PC-3 (cell line): ENCODE results near the gene UBE2QL1.

ENCODE experiments used
- EZH2 ChIP-seq: fragments of 300-600 bp; sonication (generic); IDR thresholded peaks from one replicate; pipeline ENCODE4 v1.6.1; 2017; ENCODE audit warnings: antibody characterized with exemption, mild to moderate bottlenecking, low read length; ENCODE audit not compliant: unreplicated experiment
- EZH2phosphoT487 ChIP-seq: fragments of 300-600 bp; sonication (generic); IDR thresholded peaks from 2 replicates; pipeline ENCODE4 v1.6.1; 2018; ENCODE audit warnings: mild to moderate bottlenecking, antibody characterized with exemption, low read length, borderline replicate concordance
- TF ChIP-seq, protein P1 (sequence below): fragments of 300-600 bp; sonication (generic); conservative IDR thresholded peaks from 2 replicates; pipeline ENCODE4 v1.5.1; 2017; ENCODE audit warnings: antibody characterized with exemption, low read depth, mild to moderate bottlenecking, low read length

DNA sequence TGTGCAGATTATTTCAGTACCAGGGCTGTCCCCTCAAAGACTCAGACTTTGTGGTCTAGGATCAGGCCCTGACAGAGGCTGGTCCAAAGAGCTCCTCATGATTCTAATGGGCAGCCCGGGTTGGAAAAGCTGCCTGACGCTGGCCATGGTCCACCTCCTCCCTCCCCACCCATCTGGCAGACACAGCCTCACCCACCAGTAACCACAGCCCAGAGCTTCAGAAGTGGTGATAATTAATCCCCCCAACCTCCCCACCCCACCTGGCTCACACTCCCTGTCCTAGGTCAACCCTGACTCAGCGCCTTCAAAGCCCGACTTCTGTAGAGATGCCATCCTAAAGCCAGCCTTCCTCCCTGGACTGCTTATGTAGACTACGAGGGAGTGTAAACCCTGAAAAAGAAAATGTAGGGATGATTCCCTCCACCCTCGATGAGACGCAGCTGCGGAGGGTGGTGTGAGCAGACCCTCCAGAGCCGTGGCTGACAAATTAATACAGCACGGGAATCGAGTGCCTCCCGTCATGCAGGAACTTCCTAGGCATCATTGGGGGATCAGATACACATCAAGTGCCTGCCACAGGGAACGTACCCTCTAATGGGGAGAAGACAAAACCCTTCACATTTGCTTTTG lies 7.0 kb downstream of the UBE2QL1 start:
- TF ChIP-seq, protein P1, sequence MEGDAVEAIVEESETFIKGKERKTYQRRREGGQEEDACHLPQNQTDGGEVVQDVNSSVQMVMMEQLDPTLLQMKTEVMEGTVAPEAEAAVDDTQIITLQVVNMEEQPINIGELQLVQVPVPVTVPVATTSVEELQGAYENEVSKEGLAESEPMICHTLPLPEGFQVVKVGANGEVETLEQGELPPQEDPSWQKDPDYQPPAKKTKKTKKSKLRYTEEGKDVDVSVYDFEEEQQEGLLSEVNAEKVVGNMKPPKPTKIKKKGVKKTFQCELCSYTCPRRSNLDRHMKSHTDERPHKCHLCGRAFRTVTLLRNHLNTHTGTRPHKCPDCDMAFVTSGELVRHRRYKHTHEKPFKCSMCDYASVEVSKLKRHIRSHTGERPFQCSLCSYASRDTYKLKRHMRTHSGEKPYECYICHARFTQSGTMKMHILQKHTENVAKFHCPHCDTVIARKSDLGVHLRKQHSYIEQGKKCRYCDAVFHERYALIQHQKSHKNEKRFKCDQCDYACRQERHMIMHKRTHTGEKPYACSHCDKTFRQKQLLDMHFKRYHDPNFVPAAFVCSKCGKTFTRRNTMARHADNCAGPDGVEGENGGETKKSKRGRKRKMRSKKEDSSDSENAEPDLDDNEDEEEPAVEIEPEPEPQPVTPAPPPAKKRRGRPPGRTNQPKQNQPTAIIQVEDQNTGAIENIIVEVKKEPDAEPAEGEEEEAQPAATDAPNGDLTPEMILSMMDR = no peak
- no peak for TF ChIP-seq EZH2
- TF ChIP-seq EZH2phosphoT487 = no peak
